Spleen (tissue), 7 donors: ENCODE results near the gene DDX46.
"Not testable (repeated sequence)": the region's sequence is repeated elsewhere in the genome, so short reads cannot be mapped to it uniquely, and the experiment has no call there.

Experiments
- CTCF ChIP-seq, 11 experiments: fragments of 200-600 bp in 7 of 11; fragments of 450-650 bp in 4 of 11; sonication (generic) in 4 of 11; IDR thresholded peaks in 8 of 11; conservative IDR thresholded peaks in 3 of 11; 1 replicate in 7 of 11; 2 replicates in 4 of 11; pipeline versions ENCODE4 v1.4.0 to v1.8.0; 2016 to 2021; ENCODE audit warnings: antibody characterized with exemption in 11 of 11, inconsistent platforms in 4 of 11, mild to moderate bottlenecking in 1 of 11
- POLR2A ChIP-seq, 3 donors: fragments of 450-650 bp; IDR thresholded peaks; one replicate each; pipeline ENCODE4 v1.5.1; 2017; ENCODE audit warnings: antibody characterized with exemption in 3 of 3, mild to moderate bottlenecking in 1 of 3
- POLR2AphosphoS5 ChIP-seq, 3 donors: sonication (generic); formaldehyde crosslinking; IDR thresholded peaks; one replicate each; pipeline ENCODE4 v1.5.1; 2017; ENCODE audit warnings: antibody characterized with exemption in 3 of 3
- donor health status: DM: no; HTN: no; CAD: no; lungs with moderate emphysema.
- donor health status: DM: no; HTN: no; CAD: no.
- donor health status: DM: no; HTN: no; CAD: no.

GRCh38 chr5:134838361-134838760, 79.8 kb downstream of the DDX46 start:
- TF ChIP-seq CTCF (IDR thresholded peaks at IDR 0.05 in 8 of 11, conservative IDR thresholded peaks at IDR 0.05 in 3 of 11); POLR2AphosphoS5 (IDR thresholded peaks at IDR 0.05); POLR2A (IDR thresholded peaks at IDR 0.05): not testable (repeated sequence)
